ENCODE measurements around the gene PDE4D. TPM values are rescaled to one million over a fixed set of nuclear protein-coding genes. Genes with fewer than 3 reads are reported as not detected.

PDE4D gene
- total and polyA plus RNA-seq, 10 of the 15 experiments (the other 5 are each of a cell fraction or from before 2014, with no cell fraction given) = 0.87 to 4.1 (median 2.2) TPM

DNA sequence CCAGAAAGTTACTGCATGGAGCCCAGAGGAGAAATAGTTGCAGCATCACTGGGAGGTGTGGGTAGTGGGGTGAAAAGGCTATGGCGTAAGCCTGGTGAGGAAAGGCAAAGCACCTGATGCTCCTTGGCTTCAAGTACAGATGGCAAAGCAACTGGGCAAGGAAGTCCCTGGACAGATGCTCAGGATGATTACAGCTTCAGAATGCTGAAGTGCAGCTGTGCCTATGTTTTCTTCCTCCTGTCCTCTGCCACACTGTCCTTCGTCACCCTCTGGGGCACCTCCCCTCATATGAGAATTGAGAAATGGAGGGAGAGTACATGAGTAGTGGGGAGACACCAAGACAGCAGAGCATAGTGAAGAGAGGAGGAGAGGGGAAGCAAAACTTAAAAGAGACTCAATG lies 328.0 kb downstream of the PDE4D start:
- no TSS peak for BruUV-seq (replicated peaks)
- Histone ChIP-seq H3K36me3 (ENCODE audit: control insufficient read depth in 2 of 2, insufficient read depth in 2 of 2, low read length in 1 of 2) (no peaks in the 10 kb centered on the region; a peak in 1 of 4 replicates), H3K4me1 (ENCODE audit: control insufficient read depth, insufficient read depth, low read length) (peaks cover 15% of the 10 kb centered on the region), H4K20me1 (ENCODE audit: control insufficient read depth, insufficient read depth) (no peaks in the 10 kb centered on the region), H2AFZ (ENCODE audit: control insufficient read depth, low read depth, low read length) (no peak overlapping the region), H3K9me3 (replicated peaks; ENCODE audit: control insufficient read depth, insufficient read depth, low read length) (no peaks in the 10 kb centered on the region), H3K79me2 (ENCODE audit: control insufficient read depth, insufficient read depth, low read length) (no peaks in the 10 kb centered on the region), H3K4me3 (no peak overlapping the region), H3K27ac (ENCODE audit: control insufficient read depth, insufficient read depth) (no peak overlapping the region), H3K27me3 (replicated peaks in 1 of 2; ENCODE audit: control insufficient read depth in 2 of 2, insufficient read depth in 2 of 2, low read length in 1 of 2) (no peaks in the 10 kb centered on the region), H3K4me2 (ENCODE audit: control insufficient read depth, insufficient read depth) (no peak overlapping the region), H3K9ac (ENCODE audit: control insufficient read depth, insufficient read depth, low read length) (no peak overlapping the region)
- in situ Hi-C loops (cut with MboI) = no loop called here
- FAIRE-seq (no peak), ATAC-seq (no peak), DNase-seq (ENCODE audit: low read depth, low spot score) (no peak)
- intact Hi-C loops (cut with micrococcal nuclease; ENCODE audit: unreplicated experiment) = no loop called here
- CTCF ChIA-PET = no interaction called here
- WGBS (ENCODE audit: insufficient coverage, insufficient replicate concordance, low lambda C conversion rate, missing lambda C conversion rate) = 100% methylated on average over 2 of the region's 2 CpGs
- POLR2A ChIA-PET = no interaction called here
- SMC1A ChIA-PET (ENCODE audit: uncharacterized antibody, unreplicated experiment) = interaction anchor here (1.3 kb wide), 1 partner anchor 12 kb away, joined by 3 read pairs; no protein-coding TSS in a partner anchor
- TF ChIP-seq RAD21 (IDR thresholded peaks at IDR 0.05; ENCODE audit: insufficient read depth, low read depth, low read length) (no peak), YBX1 (IDR thresholded peaks at IDR 0.05) (no peak), TCF7 (IDR thresholded peaks at IDR 0.05; ENCODE audit: borderline replicate concordance) (no peak), ZNF217 (IDR thresholded peaks at IDR 0.05) (no peak), JUND (IDR thresholded peaks at IDR 0.05; ENCODE audit: low read depth, low read length) (no peak), ZNF384 (IDR thresholded peaks at IDR 0.05; ENCODE audit: borderline replicate concordance, low read depth, low read length) (no peak)
- RAD21 ChIA-PET (ENCODE audit: unreplicated experiment) = no interaction called here

GRCh38 chr5:59564895-59565294 lies 328.6 kb downstream of the PDE4D start:
- no peak for FAIRE-seq
- Histone ChIP-seq H3K36me3 (ENCODE audit: control insufficient read depth in 2 of 2, insufficient read depth in 2 of 2, low read length in 1 of 2) (no peaks in the 10 kb centered on the region; a peak in 1 of 4 replicates), H2AFZ (ENCODE audit: control insufficient read depth, low read depth, low read length) (no peak overlapping the region), H3K9ac (ENCODE audit: control insufficient read depth, insufficient read depth, low read length) (no peak overlapping the region), H3K27me3 (replicated peaks in 1 of 2; ENCODE audit: control insufficient read depth in 2 of 2, insufficient read depth in 2 of 2, low read length in 1 of 2) (no peaks in the 10 kb centered on the region), H4K20me1 (ENCODE audit: control insufficient read depth, insufficient read depth) (no peaks in the 10 kb centered on the region), H3K4me1 (ENCODE audit: control insufficient read depth, insufficient read depth, low read length) (peaks cover 15% of the 10 kb centered on the region), H3K4me2 (ENCODE audit: control insufficient read depth, insufficient read depth) (no peak overlapping the region), H3K27ac (ENCODE audit: control insufficient read depth, insufficient read depth) (no peak overlapping the region), H3K4me3 (no peak overlapping the region), H3K9me3 (replicated peaks; ENCODE audit: control insufficient read depth, insufficient read depth, low read length) (no peaks in the 10 kb centered on the region), H3K79me2 (ENCODE audit: control insufficient read depth, insufficient read depth, low read length) (no peaks in the 10 kb centered on the region)
- SMC1A ChIA-PET (ENCODE audit: uncharacterized antibody, unreplicated experiment) = interaction anchor here (1.3 kb wide), 1 partner anchor 11 kb away, joined by 3 read pairs; no protein-coding TSS in a partner anchor
- POLR2A ChIA-PET = no interaction called here
- WGBS (ENCODE audit: insufficient coverage, insufficient replicate concordance, low lambda C conversion rate, missing lambda C conversion rate) = 90% methylated on average over 1 of the region's 1 CpG
- in situ Hi-C loops (cut with MboI) = no loop called here
- RAD21 ChIA-PET (ENCODE audit: unreplicated experiment) = no interaction called here
- CTCF ChIA-PET = no interaction called here
- no peak for ATAC-seq
- DNase-seq (ENCODE audit: low read depth, low spot score) = no peak
- BruUV-seq (replicated peaks) = no TSS peak
- intact Hi-C loops (cut with micrococcal nuclease; ENCODE audit: unreplicated experiment) = no loop called here
- TF ChIP-seq POLR2AphosphoS5 (IDR thresholded peaks at IDR 0.05; ENCODE audit: low read length) (no peak), MEF2B (IDR thresholded peaks at IDR 0.05; ENCODE audit: partially characterized antibody, poor library complexity, severe bottlenecking) (no peak), POU2F2 (IDR thresholded peaks at IDR 0.05; ENCODE audit: borderline replicate concordance, low read depth, low read length) (no peak), STAT3 (IDR thresholded peaks at IDR 0.05; ENCODE audit: low read depth, low read length) (no peak), BCL11A (IDR thresholded peaks at IDR 0.05; ENCODE audit: low read depth, low read length) (no peak), ZNF24 (IDR thresholded peaks at IDR 0.05) (no peak), TCF7 (IDR thresholded peaks at IDR 0.05; ENCODE audit: borderline replicate concordance) (no peak), JUND (IDR thresholded peaks at IDR 0.05; ENCODE audit: low read depth, low read length) (no peak), CEBPB (IDR thresholded peaks at IDR 0.05; ENCODE audit: borderline replicate concordance in 1 of 2, low read depth in 2 of 2, low read length in 2 of 2) (no peak), RUNX3 (IDR thresholded peaks at IDR 0.05; ENCODE audit: low read length) (no peak)
- TF ChIP-seq, protein P1, sequence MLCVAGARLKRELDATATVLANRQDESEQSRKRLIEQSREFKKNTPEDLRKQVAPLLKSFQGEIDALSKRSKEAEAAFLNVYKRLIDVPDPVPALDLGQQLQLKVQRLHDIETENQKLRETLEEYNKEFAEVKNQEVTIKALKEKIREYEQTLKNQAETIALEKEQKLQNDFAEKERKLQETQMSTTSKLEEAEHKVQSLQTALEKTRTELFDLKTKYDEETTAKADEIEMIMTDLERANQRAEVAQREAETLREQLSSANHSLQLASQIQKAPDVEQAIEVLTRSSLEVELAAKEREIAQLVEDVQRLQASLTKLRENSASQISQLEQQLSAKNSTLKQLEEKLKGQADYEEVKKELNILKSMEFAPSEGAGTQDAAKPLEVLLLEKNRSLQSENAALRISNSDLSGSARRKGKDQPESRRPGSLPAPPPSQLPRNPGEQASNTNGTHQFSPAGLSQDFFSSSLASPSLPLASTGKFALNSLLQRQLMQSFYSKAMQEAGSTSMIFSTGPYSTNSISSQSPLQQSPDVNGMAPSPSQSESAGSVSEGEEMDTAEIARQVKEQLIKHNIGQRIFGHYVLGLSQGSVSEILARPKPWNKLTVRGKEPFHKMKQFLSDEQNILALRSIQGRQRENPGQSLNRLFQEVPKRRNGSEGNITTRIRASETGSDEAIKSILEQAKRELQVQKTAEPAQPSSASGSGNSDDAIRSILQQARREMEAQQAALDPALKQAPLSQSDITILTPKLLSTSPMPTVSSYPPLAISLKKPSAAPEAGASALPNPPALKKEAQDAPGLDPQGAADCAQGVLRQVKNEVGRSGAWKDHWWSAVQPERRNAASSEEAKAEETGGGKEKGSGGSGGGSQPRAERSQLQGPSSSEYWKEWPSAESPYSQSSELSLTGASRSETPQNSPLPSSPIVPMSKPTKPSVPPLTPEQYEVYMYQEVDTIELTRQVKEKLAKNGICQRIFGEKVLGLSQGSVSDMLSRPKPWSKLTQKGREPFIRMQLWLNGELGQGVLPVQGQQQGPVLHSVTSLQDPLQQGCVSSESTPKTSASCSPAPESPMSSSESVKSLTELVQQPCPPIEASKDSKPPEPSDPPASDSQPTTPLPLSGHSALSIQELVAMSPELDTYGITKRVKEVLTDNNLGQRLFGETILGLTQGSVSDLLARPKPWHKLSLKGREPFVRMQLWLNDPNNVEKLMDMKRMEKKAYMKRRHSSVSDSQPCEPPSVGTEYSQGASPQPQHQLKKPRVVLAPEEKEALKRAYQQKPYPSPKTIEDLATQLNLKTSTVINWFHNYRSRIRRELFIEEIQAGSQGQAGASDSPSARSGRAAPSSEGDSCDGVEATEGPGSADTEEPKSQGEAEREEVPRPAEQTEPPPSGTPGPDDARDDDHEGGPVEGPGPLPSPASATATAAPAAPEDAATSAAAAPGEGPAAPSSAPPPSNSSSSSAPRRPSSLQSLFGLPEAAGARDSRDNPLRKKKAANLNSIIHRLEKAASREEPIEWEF (IDR thresholded peaks at IDR 0.05; ENCODE audit: insufficient replicate concordance, low read depth, low read length) = no peak

All from GM12878 (cell line).